Left colon (tissue), 2 donors: ENCODE results near the gene NALF2. TPM values are rescaled to one million over a fixed set of nuclear protein-coding genes. Genes with fewer than 3 reads are reported as not detected.

Experiments
- ATAC-seq: fragments of 200-7000 bp; cut with Tn5 transposase; one replicate; pipeline ENCODE4 v1.9.1; 2020; ENCODE audit warnings: mild to moderate bottlenecking, moderate library complexity
- DNase-seq, 2 donors: peaks; one replicate each; pipeline ENCODE4 v3.0.0-alpha.2; 2020
- intact Hi-C, 2 donors: fragments of 100-400 bp; cut with DNase I in 1 of 2; cut with micrococcal nuclease in 1 of 2; formaldehyde crosslinking; loops; one replicate each; pipeline versions ENCODE4 v1.11.2 to v1.14.0; 2022; cut with DNase I, micrococcal nuclease
- total RNA-seq, 2 donors: library from RNA; stranded (reverse); fragmentation: NEBNext Ultra II Directional; extraction: Animal tissue kit (Norgen Biotek cat#: 25700); gene quantifications; one replicate each; pipeline ENCODE4 v1.2.1, GENCODE V29; 2021
- donor health status: DM: no; HTN: no; CAD: no.
- donor health status: DM: yes; HTN: yes; CAD: no.

NALF2 gene
- total RNA-seq, 2 donors from 2014 or later, result 0.67 to 0.70 TPM

DNA sequence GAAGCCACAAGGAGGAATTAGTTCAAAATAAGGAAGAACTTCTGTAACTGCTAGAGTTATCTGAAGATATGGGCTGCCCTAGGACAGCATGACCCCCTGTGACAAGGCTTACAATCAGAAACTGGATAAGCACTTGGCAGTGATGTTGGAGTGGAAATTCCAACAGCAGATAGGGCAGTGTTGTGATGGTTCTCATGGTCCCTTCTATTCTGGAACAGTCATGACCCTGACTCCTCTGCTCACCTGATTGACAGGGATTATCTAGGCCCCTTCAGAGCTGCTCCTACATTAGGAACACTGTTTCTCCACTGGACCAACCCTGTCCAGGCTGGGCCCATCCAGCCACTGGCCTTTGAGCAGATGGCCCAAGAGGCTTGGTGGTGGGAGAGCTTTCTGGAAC lies 17.9 kb downstream of the NALF2 start:
- intact Hi-C loops, result no loop called here
- DNase-seq (no peak), ATAC-seq (no peak)

- DNase-seq (no peak), ATAC-seq (no peak)
- intact Hi-C loops, result no loop called here
These were observed 19.2 kb downstream of the NALF2 start for GRCh38 chrX:69523314-69523713.

DNA sequence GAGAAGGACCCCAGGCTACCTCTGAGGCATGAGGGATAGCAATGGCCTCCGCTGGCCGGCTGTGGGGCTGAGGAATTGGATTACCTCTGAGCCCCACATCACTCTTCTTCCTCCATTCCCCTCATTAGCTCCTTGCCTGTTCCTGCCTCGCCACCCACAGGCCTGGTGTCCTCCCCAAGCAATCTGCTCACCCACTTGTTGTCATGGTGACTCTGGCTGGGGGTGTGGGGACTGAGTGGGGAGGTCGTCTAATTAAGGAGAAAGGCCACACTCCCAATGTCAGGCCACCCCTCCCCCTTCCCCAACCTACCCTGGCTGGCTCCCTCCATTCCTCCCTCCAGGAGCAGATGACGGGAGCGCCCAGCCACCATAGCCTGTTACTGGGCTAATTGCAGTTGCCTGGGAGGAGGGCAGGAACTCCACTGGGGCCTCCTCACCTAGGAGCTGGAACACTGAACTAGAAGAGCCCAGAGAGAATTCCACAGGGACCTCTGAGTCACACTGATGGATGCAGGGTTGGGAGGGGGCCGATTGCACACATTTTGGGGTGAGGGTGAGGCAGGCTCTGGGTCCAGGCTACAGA lies 20.7 kb downstream of the NALF2 start:
- intact Hi-C loops, result no loop called here
- DNase-seq (no peak), ATAC-seq (no peak)

GRCh38 chrX:69530306-69530705 lies 26.2 kb downstream of the NALF2 start:
- ATAC-seq (no peak), DNase-seq (no peak)
- intact Hi-C loops, result loop anchor here (10.0 kb wide), 2 partner anchors 564 to 574 kb away; no protein-coding TSS in a partner anchor

GRCh38 chrX:69531031-69531755 lies 27.1 kb downstream of the NALF2 start:
- intact Hi-C loops, result loop anchor here (10.0 kb wide), 2 partner anchors 564 to 574 kb away; no protein-coding TSS in a partner anchor
- ATAC-seq (no peak), DNase-seq (no peak)

- intact Hi-C loops, result loop anchor here (5.0 to 10.0 kb wide), 3 partner anchors 82 to 569 kb away; partner anchors contain the start of gene EDA (in 1 of the 2)
- DNase-seq, result no peak
- ATAC-seq, result no peak
These were observed 31.5 kb downstream of the NALF2 start for GRCh38 chrX:69535661-69536060.

DNA sequence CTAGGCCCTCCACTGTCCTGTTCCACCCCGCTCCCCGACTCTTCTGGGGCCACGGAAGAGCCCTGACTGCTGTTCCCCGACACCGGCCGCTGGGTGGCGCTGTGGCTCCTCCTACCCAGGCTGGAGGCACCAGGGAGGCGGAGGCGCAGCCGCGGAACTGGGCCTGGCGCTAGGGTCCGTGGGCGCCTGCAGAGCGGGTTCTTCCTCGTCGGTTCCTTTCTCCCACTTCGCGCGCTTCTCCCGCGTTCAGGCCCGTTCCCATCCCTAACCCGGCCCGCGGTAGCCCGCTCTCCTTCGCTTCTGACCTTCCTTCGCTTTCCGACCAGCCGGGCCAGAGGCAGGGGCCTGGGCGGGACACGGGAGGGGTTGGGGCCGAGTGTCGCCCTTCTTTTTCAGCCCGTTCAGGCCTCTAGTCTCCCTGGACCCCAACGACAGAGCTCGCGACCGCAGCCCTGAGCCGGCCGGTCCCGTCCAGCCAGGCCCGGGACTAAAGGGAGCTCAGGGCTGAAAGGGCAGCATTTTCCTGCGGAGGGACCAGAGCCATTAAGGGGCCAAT lies 34.3 kb downstream of the NALF2 start:
- DNase-seq (peak; percentile 39 to 74), ATAC-seq (peak; percentile 96)
- intact Hi-C loops, result loop anchor here (5.0 to 10.0 kb wide), 3 partner anchors 79 to 566 kb away; partner anchors contain the start of gene EDA (in 1 of the 2)

GRCh38 chrX:69539437-69539836 lies 35.3 kb downstream of the NALF2 start:
- no peak for DNase-seq
- no peak for ATAC-seq
- intact Hi-C loops, result loop anchor here (5.0 to 10.0 kb wide), 3 partner anchors 78 to 565 kb away; partner anchors contain the start of gene EDA (in 1 of the 2)

DNA sequence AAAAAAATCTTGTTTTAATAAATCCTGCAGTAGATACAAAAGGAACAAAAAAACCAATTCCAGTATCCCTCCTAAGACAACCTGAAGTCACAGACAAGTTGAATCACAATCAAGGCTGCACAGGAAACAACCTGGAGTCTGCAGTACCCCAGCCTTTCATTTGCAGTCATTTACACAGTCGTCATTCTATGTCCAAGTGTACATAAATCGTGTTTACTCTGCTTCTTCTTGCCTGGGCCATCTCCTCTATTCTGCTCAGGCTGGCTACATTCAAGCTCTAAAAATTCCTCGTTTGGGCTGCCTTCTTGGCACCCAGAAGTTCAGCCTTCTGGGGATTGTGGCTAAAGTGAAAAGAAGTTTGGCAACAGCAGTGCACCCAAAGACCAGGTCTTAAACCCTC lies 37.8 kb downstream of the NALF2 start:
- DNase-seq (no peak), ATAC-seq (no peak)
- intact Hi-C loops, result no loop called here

DNA sequence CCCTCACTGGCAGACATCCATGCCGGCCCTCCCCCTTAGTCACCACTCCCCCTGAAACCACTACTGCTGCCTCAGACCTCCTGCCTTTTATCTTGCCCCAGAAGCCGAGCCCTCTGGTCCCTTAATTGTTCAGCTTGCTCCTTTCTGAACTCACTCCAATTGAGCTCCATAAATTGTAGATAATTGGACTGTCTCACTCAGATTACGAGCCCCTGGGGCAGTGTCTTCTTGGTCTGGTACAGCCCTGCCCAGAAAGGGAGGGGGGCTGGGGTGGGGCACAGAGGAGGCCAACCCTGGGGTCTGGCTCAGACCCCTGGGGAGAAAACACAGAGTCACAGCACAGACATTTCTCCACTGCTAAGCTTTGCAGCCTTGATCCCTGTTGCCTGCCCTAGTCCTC lies 39.4 kb downstream of the NALF2 start:
- ATAC-seq (no peak), DNase-seq (no peak)
- intact Hi-C loops, result no loop called here

- ATAC-seq (peak; percentile 36), DNase-seq (no peak)
- intact Hi-C loops, result no loop called here
These were observed 42.3 kb downstream of the NALF2 start for GRCh38 chrX:69546417-69546816.

DNA sequence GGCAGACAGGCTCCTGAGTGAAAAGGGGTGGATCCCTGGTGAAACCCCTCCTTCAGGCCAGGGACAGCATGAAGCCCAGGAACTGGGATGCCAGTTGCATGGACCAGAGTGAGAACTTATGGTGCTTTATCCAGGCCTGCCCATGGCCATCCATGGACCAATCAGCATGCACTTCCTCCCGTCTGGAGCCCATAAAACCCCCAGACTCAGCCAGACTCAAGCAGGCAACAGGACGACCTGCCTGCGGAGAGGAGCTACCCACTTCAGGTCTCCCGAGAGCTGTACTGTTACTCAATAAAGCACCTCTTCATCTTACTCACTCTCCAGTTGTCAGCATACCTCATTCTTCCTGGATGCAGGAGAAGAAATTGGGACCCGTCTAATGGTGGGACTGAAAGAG lies 42.9 kb downstream of the NALF2 start:
- DNase-seq, result no peak
- intact Hi-C loops, result no loop called here
- no peak for ATAC-seq

DNA sequence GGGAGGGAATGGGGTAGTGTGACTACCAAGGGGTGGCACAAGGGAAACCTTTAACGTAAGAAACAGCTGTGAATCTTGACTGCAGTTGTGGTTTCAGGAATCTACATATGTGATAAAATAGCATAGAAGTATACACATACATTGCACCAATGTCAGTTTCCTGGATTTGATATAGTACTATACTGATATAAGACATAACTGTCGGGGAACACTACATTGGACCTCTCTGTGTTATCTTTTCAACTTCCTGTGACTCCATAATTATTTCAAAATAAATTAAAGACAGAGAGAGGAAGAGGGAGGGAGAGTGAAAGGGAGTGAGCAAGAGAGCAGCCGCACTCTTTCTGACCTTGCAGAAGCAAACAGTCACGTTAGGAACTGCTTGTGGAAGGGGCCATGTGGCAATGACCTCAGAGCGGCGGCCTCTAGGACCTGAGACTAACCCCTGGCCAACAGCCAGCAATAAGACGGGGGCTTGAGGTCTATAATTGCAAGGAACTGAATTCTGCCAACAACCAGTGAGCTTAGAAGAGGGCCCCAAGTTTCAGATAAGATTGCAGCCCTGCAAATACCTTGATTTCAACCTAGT lies 47.4 kb downstream of the NALF2 start:
- intact Hi-C loops, result no loop called here
- DNase-seq, result no peak
- ATAC-seq, result no peak

DNA sequence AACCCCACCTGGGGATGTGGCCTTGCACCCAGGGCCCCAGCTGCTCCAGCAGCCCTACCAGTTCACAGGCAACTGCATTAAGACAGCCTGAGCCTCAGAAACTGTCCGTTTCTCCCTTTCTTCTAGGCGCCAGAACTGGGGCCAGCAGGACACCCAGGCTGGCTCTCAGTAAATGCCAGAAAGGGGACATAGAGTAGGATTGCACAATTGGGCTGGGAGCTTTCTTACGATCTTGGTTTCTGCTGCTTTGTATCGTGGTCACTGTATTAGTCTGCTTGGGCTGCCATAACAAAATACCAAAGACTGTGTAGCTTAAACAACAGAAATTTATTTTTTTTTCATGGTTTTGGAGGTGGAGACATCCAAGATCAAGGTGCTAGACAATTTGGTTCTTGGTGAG lies 48.4 kb downstream of the NALF2 start:
- no peak for ATAC-seq
- DNase-seq, result no peak
- intact Hi-C loops, result no loop called here

Other genes with a start within 250 kb of the NALF2 start
- 1 to 10 TPM; 2.3 TPM for gene EDA, start 111.8 kb downstream of the NALF2 start, total RNA-seq